Muscle layer of duodenum (tissue), 2 donors: Measurements from ENCODE around the gene CHD5.

Experiments
- H3K27ac ChIP-seq: one replicate; pipeline ENCODE4 v1.7.0; 2013; ENCODE audit warnings: mild to moderate bottlenecking, low read length
- H3K27me3 ChIP-seq: one replicate; pipeline ENCODE4 v1.7.0; 2013; ENCODE audit warnings: low read depth, mild to moderate bottlenecking, control low read depth, low read length
- H3K36me3 ChIP-seq, 2 donors: one replicate each; pipeline ENCODE4 v1.7.0; 2013; ENCODE audit warnings: low read length in 2 of 2, control low read depth in 1 of 2, mild to moderate bottlenecking in 1 of 2; ENCODE audit not compliant: insufficient read depth in 2 of 2, control insufficient read depth in 1 of 2
- H3K4me1 ChIP-seq, 2 donors: one replicate each; pipeline ENCODE4 v1.7.0; 2013; ENCODE audit warnings: low read length in 2 of 2, mild to moderate bottlenecking in 2 of 2, control low read depth in 1 of 2, moderate library complexity in 1 of 2; ENCODE audit not compliant: insufficient read depth in 2 of 2, control insufficient read depth in 1 of 2
- H3K4me3 ChIP-seq, 2 donors: one replicate each; pipeline ENCODE4 v1.7.0; 2013; ENCODE audit warnings: low read length in 2 of 2, low read depth in 1 of 2, mild to moderate bottlenecking in 1 of 2
- H3K9me3 ChIP-seq, 2 donors: one replicate each; pipeline ENCODE4 v1.7.0; 2013; ENCODE audit warnings: low read length in 2 of 2, control low read depth in 1 of 2, mild to moderate bottlenecking in 1 of 2; ENCODE audit not compliant: control insufficient read depth in 1 of 2
- donor health status: healthy.

The CHD5 gene

DNA sequence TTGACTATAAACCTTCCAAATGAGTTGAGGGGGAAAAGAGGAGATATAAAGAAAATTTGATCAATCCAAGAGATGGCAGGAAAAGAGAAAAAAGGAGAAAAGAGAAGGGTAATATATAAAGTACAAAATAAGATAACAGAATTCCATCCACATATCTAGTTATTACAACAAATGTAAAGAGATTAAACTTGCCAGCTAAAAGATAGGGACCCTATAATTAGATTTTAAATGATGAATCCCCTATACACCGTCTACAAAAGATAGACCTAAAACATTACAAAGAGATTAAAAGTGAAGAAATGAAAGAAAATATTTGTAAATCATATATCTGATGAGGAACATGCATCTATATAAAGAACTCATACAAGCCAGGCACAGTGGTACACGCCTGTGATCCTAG lies 63.1 kb downstream of the CHD5 start:
- H3K9me3 ChIP-seq, result peaks cover 0 to 13% of the 10 kb centered on the region in 2 donors
- H3K4me1 ChIP-seq, result no peaks in the 10 kb centered on the region
- H3K4me3 ChIP-seq, result no peak overlapping the region
- no peak overlapping the region for H3K27ac ChIP-seq
- H3K27me3 ChIP-seq, result no peaks in the 10 kb centered on the region
- no peaks in the 10 kb centered on the region for H3K36me3 ChIP-seq

- Histone ChIP-seq H3K27me3 (no peaks in the 10 kb centered on the region), H3K27ac (no peak overlapping the region), H3K36me3 (no peaks in the 10 kb centered on the region), H3K4me3 (no peak overlapping the region), H3K9me3 (peaks cover 0 to 13% of the 10 kb centered on the region in 2 donors), H3K4me1 (no peaks in the 10 kb centered on the region)
Measured at GRCh38 chr1:6116137-6116536, 64.0 kb downstream of the CHD5 start.

GRCh38 chr1:6113745-6114144 lies 66.4 kb downstream of the CHD5 start:
- Histone ChIP-seq H3K27ac (no peak overlapping the region), H3K27me3 (no peaks in the 10 kb centered on the region), H3K9me3 (peaks cover 0 to 13% of the 10 kb centered on the region in 2 donors), H3K36me3 (no peaks in the 10 kb centered on the region), H3K4me3 (no peak overlapping the region), H3K4me1 (no peaks in the 10 kb centered on the region)

DNA sequence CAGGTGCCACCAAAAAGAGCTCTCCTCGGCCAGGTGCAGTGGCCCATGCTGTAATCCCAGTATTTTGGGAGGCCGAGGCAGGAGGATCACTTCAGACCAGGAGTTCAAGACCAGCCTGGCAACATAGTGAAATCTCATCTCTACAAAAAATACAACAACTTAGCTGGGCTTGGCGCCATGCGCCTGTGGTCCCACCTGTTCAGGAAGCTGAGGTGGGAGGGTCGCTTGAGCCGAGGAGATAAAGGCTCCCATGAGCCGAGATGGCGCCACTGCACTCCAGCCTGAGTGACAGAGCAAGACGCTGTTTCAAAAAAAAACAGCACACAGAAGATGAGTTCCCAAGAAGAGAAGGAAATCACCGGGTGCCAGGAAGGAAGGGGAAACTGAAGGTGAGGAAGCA lies 67.0 kb downstream of the CHD5 start:
- no peak overlapping the region for H3K27ac ChIP-seq
- no peaks in the 10 kb centered on the region for H3K27me3 ChIP-seq
- H3K4me1 ChIP-seq, result no peaks in the 10 kb centered on the region
- H3K9me3 ChIP-seq, result peaks cover 0 to 13% of the 10 kb centered on the region in 2 donors
- H3K4me3 ChIP-seq, result no peak overlapping the region
- no peaks in the 10 kb centered on the region for H3K36me3 ChIP-seq

DNA sequence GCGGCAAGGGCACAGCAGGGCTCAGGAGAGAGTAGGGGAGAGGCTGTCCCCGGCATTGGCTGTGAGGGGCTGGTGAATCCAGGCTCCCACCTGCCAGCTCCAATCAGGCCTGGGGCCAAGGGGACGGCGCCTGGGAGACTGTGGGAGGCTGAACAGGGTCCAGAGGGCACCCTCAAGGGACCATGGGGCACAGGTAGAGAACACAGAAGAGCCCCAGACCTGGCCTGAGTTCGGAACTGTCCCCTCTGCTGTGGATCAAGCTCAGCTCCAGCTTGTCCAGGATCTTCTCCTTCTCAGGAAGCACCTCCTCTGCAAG lies 67.5 kb downstream of the CHD5 start:
- no peak overlapping the region for H3K27ac ChIP-seq

DNA sequence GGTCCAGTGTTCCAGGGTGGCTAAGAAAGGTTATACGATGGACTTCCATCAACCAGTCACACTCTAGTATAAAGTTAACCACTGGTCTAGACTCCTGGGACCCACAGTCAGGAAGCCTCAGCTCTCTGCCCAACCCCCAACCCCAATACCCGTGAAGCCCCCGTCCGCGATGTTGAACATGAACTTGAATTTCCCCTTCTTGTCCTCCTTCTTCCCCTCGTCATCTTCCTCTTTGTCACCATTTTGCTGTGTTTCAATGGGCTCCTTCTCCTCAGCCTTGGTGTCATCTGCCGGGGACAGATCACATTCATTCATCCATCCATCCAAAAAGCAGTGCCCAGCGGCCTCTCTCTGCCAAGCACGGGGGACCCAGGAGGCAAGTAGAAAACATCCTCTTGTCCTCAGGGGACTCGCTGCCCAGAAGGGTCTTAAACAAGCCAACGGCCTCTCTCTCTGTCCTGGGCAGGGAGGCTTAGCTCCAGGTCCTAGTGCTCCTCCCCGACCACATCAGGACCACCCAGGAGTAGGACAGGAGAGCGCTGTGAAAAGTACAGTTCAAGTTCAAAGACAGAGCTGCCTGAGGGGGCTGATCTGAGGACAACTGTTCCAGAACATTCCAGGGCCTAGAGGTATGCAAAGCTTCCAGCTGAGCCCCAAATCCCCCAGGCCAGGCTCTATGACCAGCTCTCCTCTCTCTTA lies 68.0 kb downstream of the CHD5 start:
- no peak overlapping the region for H3K27ac ChIP-seq
- H3K4me3 ChIP-seq, result no peak overlapping the region
- no peaks in the 10 kb centered on the region for H3K36me3 ChIP-seq
- H3K4me1 ChIP-seq, result no peaks in the 10 kb centered on the region
- peaks cover 0 to 15% of the 10 kb centered on the region in 2 donors for H3K9me3 ChIP-seq
- H3K27me3 ChIP-seq, result no peaks in the 10 kb centered on the region

More for the DNA sequence above, 67.5 kb downstream of the CHD5 start:
- H3K27me3 ChIP-seq, result no peaks in the 10 kb centered on the region
- H3K4me1 ChIP-seq, result no peaks in the 10 kb centered on the region
- H3K36me3 ChIP-seq, result no peaks in the 10 kb centered on the region
- no peak overlapping the region for H3K4me3 ChIP-seq
- peaks cover 0 to 17% of the 10 kb centered on the region in 2 donors for H3K9me3 ChIP-seq

GRCh38 chr1:6111571-6111970 lies 68.5 kb downstream of the CHD5 start:
- no peak overlapping the region for H3K27ac ChIP-seq

DNA sequence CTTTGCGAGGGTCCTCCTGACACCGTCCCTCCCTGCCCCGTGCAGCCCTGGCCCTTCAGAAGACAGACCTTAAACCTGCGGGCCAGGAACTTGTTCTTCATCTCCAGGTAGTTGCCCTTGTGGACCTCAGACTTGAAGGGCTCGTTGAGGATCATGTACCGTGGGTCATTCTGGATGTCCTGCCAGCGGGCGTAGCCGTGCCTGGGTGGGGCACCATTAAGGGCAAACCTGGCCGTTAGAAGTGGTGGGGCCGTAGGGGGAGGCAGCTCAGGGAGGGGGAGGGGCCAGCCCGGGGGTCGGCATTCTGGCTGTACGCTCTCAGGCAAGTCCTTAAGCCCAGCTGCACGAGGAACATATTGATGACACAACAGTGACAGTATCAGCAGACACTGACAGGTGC lies 69.8 kb downstream of the CHD5 start:
- H3K4me1 ChIP-seq, result no peaks in the 10 kb centered on the region
- no peaks in the 10 kb centered on the region for H3K27me3 ChIP-seq
- no peaks in the 10 kb centered on the region for H3K36me3 ChIP-seq
- H3K9me3 ChIP-seq, result peaks cover 0 to 7% of the 10 kb centered on the region in 2 donors
- H3K4me3 ChIP-seq, result no peak overlapping the region
- H3K27ac ChIP-seq, result no peak overlapping the region

More at GRCh38 chr1:6111571-6111970, 68.5 kb downstream of the CHD5 start:
- no peak overlapping the region for H3K4me3 ChIP-seq
- H3K36me3 ChIP-seq, result no peaks in the 10 kb centered on the region
- no peaks in the 10 kb centered on the region for H3K27me3 ChIP-seq
- no peaks in the 10 kb centered on the region for H3K4me1 ChIP-seq
- H3K9me3 ChIP-seq, result peaks cover 0 to 13% of the 10 kb centered on the region in 2 donors

DNA sequence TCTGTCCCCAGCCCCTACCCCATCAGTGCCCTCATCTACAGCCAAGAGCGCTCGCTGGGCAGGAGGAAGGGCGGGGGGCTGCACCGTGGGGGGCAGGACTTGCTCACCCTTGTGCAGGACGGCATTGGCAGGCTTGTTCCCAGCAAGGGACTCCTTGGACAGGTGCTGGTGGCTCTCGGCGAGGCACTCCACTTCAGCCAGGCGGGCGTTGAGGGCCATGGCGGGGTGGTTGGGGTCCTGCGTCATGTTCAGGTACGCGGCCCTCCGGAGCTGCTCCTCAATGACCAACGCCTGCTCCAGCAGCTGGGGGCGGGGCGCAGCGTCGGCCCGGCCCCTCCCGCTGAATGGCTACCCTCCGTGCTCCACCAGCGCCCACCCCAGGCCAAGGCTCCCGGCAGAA lies 70.4 kb downstream of the CHD5 start:
- no peaks in the 10 kb centered on the region for H3K27me3 ChIP-seq
- no peak overlapping the region for H3K4me3 ChIP-seq
- no peaks in the 10 kb centered on the region for H3K36me3 ChIP-seq
- H3K9me3 ChIP-seq, result peaks cover 0 to 5% of the 10 kb centered on the region in 2 donors
- no peak overlapping the region for H3K27ac ChIP-seq
- no peaks in the 10 kb centered on the region for H3K4me1 ChIP-seq

GRCh38 chr1:6108937-6109614 lies 71.0 kb downstream of the CHD5 start:
- Histone ChIP-seq H3K4me1 (no peaks in the 10 kb centered on the region), H3K27me3 (no peaks in the 10 kb centered on the region), H3K9me3 (peaks cover 0 to 5% of the 10 kb centered on the region in 2 donors), H3K27ac (no peak overlapping the region), H3K36me3 (no peaks in the 10 kb centered on the region), H3K4me3 (no peak overlapping the region)

DNA sequence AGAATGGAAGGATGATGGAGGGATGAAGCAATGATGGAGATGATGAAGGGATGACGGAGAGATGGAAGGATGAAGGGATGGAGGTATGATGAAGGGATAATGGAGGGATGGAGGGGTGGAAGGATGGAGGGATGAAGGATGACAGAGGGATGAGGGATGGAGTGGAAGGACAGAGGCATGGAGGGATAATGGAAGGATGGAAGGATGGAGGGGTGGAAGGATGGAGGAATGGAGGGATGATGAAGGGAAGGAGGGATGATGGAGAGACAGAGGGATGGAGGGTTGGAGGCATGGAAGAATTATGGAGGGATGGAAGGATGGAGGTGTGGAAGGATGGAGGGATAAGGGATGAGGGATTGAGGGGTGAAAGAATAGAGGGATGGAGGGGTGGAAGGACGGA lies 71.6 kb downstream of the CHD5 start:
- H3K4me3 ChIP-seq, result no peak overlapping the region
- no peaks in the 10 kb centered on the region for H3K27me3 ChIP-seq
- H3K4me1 ChIP-seq, result no peaks in the 10 kb centered on the region
- H3K27ac ChIP-seq, result no peak overlapping the region
- H3K36me3 ChIP-seq, result no peaks in the 10 kb centered on the region
- peaks cover 0 to 5% of the 10 kb centered on the region in 2 donors for H3K9me3 ChIP-seq
